COLO668 (cell line): ENCODE measurements around the gene PIK3R1.
"Not testable (repeated sequence)": the region's sequence is repeated elsewhere in the genome, so short reads cannot be mapped to it uniquely, and the experiment has no call there.

Source experiments
- DNase-seq: peaks from one replicate; lab custom pipeline; 2025; ENCODE audit not compliant: unreplicated experiment; lab: John Stamatoyannopoulos, UW

Gene PIK3R1

GRCh38 chr5:68225188-68225910 lies 9.8 kb downstream of the PIK3R1 start:
- DNase-seq: peak; percentile 6

DNA sequence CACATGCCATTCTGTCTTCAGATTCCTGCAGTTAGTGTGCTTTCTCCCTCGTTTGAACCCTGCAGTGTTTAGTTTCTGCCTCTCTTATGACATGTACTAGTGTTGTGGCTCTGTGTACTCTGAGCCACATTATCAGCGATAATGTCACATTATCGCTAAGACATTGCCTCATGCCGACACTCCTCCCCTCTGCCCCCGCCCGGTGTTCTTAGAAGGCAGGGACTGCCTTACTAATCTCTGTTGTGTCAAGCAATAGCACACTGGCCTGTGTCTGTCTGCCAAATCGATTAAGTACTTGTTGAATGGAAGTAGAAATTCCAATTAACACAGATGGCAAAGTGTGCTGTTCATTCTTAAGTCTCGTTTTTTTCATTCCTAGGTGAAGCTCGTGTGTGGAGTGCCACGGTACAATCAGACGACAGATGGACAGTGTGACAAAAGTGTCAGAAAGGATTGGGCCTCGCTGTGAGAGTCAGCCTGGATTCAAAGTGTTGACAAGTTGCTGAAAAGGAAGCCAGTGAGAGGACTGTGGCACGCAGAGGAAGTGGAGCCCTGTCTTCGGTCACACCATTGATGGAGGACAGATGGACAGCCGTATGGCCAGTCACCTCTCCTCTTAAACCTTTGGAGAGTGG lies 10.5 kb downstream of the PIK3R1 start:
- no peak for DNase-seq

DNA sequence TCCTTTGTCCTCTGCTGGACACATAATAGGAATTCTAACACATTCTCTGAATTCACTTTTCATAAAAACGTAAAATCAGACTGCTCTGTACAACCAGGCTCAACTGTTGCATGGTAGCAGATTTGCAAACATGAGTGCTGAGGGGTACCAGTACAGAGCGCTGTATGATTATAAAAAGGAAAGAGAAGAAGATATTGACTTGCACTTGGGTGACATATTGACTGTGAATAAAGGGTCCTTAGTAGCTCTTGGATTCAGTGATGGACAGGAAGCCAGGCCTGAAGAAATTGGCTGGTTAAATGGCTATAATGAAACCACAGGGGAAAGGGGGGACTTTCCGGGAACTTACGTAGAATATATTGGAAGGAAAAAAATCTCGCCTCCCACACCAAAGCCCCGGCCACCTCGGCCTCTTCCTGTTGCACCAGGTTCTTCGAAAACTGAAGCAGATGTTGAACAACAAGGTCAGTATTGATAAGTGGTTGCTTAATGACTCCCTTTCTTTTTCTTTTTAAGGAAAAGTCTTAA lies 11.1 kb downstream of the PIK3R1 start:
- no peak for DNase-seq

DNA sequence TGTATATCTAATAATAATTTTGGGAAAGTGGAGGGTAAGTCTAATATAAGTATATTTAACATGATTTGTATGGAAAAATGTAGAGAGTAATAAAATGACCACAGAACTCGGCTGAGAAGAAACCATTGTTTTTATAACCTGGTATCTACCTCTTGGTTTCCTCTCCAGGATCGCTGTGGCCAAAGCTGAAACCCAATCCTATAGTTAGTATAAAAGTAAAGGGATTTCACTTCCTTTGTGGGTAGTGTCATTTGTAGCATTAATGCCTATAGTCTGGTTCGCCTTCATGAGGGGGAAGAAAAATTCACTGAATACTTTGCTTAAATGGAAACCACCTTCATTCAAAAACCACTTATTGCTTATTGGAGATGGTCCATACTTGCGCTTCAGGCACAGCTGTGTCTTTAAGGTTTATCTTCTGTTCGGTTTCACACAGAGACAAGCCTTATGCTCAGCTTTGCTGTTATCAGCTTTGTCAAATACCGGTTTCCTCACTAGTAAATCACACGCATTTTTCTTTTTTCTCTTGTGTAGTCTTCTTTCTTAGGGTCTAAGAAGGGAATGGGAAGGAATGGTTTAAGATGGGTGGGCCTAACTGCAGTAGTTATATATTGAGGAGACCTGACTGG lies 12.1 kb downstream of the PIK3R1 start:
- DNase-seq: no peak

- no peak for DNase-seq
These were observed 13.9 kb downstream of the PIK3R1 start for GRCh38 chr5:68229416-68229815.

- DNase-seq: no peak
These were observed 14.7 kb downstream of the PIK3R1 start for GRCh38 chr5:68230285-68230684.

DNA sequence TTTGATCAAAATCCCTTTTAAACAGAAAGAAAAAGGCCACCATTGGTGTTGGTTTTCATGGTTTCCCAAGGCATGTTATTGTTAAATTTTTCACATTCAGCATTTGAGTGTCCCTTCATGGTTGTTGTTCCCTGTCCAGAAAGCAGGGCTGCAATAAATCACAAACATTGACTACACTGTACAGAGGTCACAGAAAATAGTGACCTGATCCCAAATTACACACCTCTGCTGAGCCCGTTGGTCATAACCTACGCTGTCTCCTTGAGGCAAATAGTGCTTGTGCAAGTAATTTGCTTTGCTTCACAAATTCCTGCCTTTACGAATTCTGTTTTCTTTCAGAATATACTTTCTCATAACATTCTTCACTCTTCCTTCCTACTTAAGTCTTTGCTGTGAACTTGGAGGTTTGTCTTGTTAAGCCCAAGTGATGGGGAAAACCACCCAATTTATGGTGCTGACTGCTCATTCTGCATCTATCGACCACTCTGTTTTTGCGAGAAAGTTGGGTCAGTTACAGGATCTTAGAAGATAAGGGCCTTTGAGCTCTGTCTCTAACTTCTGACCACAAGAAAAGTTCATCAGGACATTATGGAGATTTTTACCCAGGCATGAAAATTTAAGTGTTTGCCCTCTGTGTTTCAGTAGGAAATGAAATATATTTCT lies 16.0 kb downstream of the PIK3R1 start:
- DNase-seq: no peak

- DNase-seq: no peak
These were observed 16.7 kb downstream of the PIK3R1 start for GRCh38 chr5:68232277-68232676.

DNA sequence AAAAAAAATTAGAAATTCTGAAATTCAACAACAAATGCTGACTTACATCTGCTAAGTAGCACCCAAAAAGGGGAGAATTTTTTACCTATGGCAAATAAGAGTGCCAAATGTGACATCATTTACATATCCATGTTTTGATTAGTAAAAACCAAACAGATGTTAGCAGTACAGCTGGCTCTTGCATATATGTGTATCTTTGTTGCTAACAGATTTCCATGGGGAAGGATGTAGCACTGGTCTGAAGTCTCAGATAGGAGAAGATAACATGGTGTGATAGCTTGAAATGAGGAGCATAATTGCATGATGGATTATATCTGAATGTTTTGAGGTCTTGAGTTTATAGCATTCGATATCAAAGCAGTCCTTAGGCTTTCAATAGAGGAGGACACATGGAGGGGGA lies 17.5 kb downstream of the PIK3R1 start:
- no peak for DNase-seq

GRCh38 chr5:68235229-68235628 lies 19.7 kb downstream of the PIK3R1 start:
- not testable (repeated sequence) for DNase-seq

DNA sequence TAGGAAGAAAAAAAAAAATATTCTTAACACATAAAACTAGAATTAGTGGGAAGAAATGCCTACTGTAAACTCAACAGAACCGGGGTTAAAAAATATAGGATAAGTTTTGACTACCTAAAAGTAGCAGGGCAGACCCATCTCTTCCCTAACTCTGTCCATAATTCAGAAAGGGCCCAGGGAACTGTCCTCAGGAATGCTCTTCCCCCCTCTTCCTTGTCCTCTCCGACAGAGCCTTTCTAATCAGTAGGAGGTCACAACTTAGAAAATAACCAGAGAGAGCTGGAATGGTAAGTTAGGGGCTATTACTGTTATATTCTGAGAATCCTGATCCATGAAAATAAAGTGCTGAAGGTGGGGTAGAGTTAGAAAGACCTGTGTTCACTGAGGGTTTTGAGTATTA lies 22.2 kb downstream of the PIK3R1 start:
- DNase-seq: no peak

- DNase-seq: peak; percentile 18
These were observed 23.9 kb downstream of the PIK3R1 start for GRCh38 chr5:68239487-68239886.

DNA sequence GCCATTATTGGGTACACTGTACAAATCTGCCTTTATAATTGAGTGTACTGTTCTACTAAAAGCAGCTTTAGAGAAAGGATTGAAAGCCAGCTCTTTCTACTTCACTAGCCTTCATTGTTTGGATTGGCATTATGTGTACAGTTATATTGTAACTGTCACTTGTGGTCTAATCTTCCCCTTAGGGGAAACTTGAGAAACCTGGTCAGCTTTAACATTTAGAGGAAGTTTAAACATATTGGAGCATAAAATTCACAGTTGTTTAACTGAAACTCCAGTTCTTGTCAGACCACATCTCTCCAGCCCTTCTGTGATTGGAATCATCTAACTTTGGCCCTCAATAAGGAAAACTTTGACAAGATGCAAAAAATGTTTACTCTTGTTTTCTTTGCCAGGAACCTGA lies 24.6 kb downstream of the PIK3R1 start:
- no peak for DNase-seq

GRCh38 chr5:68240771-68241170 lies 25.2 kb downstream of the PIK3R1 start:
- no peak for DNase-seq

DNA sequence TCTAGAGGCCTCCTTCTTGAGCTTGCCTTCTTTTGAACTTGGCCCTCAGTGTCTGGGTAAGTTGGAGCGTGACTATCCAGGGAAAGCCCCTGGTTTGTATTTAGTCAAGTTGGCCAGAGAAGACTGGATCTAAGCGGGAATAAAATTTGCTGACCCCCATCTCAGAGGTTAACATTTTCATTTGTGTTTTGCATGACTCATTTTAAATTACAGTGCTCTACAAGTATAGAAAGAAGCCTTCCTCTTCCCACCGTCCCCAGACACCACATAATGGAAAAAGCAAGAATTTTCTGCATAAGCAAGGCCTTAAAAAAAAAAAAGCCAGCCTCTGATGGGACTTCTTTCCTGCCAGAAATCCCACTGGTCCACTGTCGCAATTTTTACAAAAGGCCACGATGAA lies 27.2 kb downstream of the PIK3R1 start:
- no peak for DNase-seq

- no peak for DNase-seq
These were observed 27.7 kb downstream of the PIK3R1 start for GRCh38 chr5:68243251-68243650.

DNA sequence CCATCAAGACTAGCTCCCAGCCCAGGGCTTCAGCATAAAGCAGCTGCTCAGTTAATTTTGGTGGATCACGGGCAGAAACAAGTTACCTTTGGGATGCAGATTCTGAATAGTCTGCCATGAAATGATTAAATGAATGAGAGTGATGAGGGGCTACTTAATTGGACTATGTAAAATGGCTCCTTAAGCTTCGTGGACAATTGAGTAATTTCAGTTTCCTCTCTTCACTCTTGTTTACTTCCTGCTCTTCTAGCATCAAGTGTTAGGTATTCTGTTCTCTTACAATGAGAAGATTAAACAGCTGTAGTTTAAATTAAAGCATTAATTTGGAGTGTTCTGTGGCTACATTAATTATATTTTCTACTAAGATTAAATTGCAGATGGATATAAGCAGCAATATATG lies 28.1 kb downstream of the PIK3R1 start:
- DNase-seq: no peak

DNA sequence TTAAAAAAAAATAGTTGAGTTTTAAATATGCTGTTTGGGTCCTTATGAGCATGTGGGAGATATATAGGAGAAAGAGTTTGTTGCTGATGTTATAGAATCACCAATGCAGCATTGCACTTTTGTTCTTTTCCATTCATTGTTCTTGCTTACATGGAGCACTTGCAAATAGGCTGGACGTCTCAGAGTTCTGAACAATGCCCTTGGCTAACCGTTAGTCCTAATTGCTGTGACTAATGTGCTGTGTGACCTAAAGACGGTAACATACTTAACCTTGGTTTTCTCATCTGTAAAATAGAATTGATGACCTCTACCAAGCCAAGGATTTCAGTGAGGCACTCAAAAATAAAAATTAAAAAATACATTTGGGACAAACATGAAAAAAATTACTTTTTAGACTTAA lies 29.8 kb downstream of the PIK3R1 start:
- no peak for DNase-seq

- DNase-seq: no peak
These were observed 31.2 kb downstream of the PIK3R1 start for GRCh38 chr5:68246802-68247201.

- DNase-seq: no peak
These were observed 32.1 kb downstream of the PIK3R1 start for GRCh38 chr5:68247627-68248026.

- DNase-seq: no peak
These were observed 33.3 kb downstream of the PIK3R1 start for GRCh38 chr5:68248896-68249295.

GRCh38 chr5:68249520-68249919 lies 34.0 kb downstream of the PIK3R1 start:
- DNase-seq: no peak
